Posterior cingulate gyrus (tissue), 11 donors: ENCODE results near the gene MLST8.

Experiments
- DNase-seq, 10 donors: peaks; one replicate each; pipeline versions ENCODE4 v3.0.0 to v3.0.0-alpha.2; 2020 to 2021; ENCODE audit warnings: mixed read lengths in 3 of 10
- intact Hi-C: fragments of 100-400 bp; cut with DNase I; formaldehyde crosslinking; loops from one replicate; pipeline ENCODE4 v1.15.1; 2023

The MLST8 gene

GRCh38 chr16:2171601-2172178 lies 33.6 kb upstream of the MLST8 start:
- intact Hi-C loops = no loop called here
- DNase-seq = no peak

- intact Hi-C loops = no loop called here
- DNase-seq = no peak
These were observed 32.4 kb upstream of the MLST8 start for GRCh38 chr16:2172688-2173335.

- intact Hi-C loops = no loop called here
- no peak for DNase-seq
These were observed 31.9 kb upstream of the MLST8 start for GRCh38 chr16:2173366-2173765.

GRCh38 chr16:2173916-2174315 lies 31.3 kb upstream of the MLST8 start:
- no peak for DNase-seq

GRCh38 chr16:2174396-2175131 lies 30.7 kb upstream of the MLST8 start:
- intact Hi-C loops = no loop called here
- DNase-seq = peak in 3 of 10 donors; percentile 60 to 91 (median 85)

More at GRCh38 chr16:2173916-2174315, 31.3 kb upstream of the MLST8 start:
- intact Hi-C loops = no loop called here

- no peak for DNase-seq
- intact Hi-C loops = no loop called here
These were observed 29.8 kb upstream of the MLST8 start for GRCh38 chr16:2175454-2175853.

- no peak for DNase-seq
- intact Hi-C loops = no loop called here
These were observed 29.2 kb upstream of the MLST8 start for GRCh38 chr16:2176047-2176446.

GRCh38 chr16:2177101-2177500 lies 28.2 kb upstream of the MLST8 start:
- intact Hi-C loops = no loop called here
- DNase-seq = no peak

GRCh38 chr16:2177561-2177960 lies 27.7 kb upstream of the MLST8 start:
- intact Hi-C loops = no loop called here
- DNase-seq = no peak

- intact Hi-C loops = no loop called here
- DNase-seq = no peak
These were observed 26.7 kb upstream of the MLST8 start for GRCh38 chr16:2178321-2179106.

GRCh38 chr16:2179107-2179501 lies 26.1 kb upstream of the MLST8 start:
- intact Hi-C loops = no loop called here
- no peak for DNase-seq

- intact Hi-C loops = no loop called here
These were observed 25.7 kb upstream of the MLST8 start for GRCh38 chr16:2179576-2179975.

GRCh38 chr16:2180461-2180860 lies 24.8 kb upstream of the MLST8 start:
- intact Hi-C loops = no loop called here
- no peak for DNase-seq

More at GRCh38 chr16:2179576-2179975, 25.7 kb upstream of the MLST8 start:
- DNase-seq = no peak

- intact Hi-C loops = no loop called here
- DNase-seq = no peak
These were observed 24.0 kb upstream of the MLST8 start for GRCh38 chr16:2180962-2181923.

- intact Hi-C loops = no loop called here
- no peak for DNase-seq
These were observed 23.3 kb upstream of the MLST8 start for GRCh38 chr16:2181952-2182351.

GRCh38 chr16:2183671-2184070 lies 21.6 kb upstream of the MLST8 start:
- DNase-seq = no peak
- intact Hi-C loops = no loop called here

GRCh38 chr16:2184346-2184745 lies 20.9 kb upstream of the MLST8 start:
- no peak for DNase-seq
- intact Hi-C loops = no loop called here

- intact Hi-C loops = no loop called here
- DNase-seq = no peak
These were observed 20.3 kb upstream of the MLST8 start for GRCh38 chr16:2184962-2185361.

- DNase-seq = no peak
- intact Hi-C loops = no loop called here
These were observed 19.2 kb upstream of the MLST8 start for GRCh38 chr16:2186064-2186463.

- no peak for DNase-seq
- intact Hi-C loops = no loop called here
These were observed 18.7 kb upstream of the MLST8 start for GRCh38 chr16:2186505-2186904.
